Activated T-helper 1 cell treated with anti-CD3 and anti-CD28 coated beads, Interleukin-2, amount 50 U/mL, for 16 hours (primary cell): Measurements from ENCODE around the gene ZNF777.
"Not testable (repeated sequence)": the region's sequence is repeated elsewhere in the genome, so short reads cannot be mapped to it uniquely, and the experiment has no call there.

Experiments
- DNase-seq, 2 donors: peaks; one replicate each; pipeline ENCODE4 v3.0.0-alpha.2; 2020; ENCODE audit warnings: low read depth in 1 of 2, low spot score in 1 of 2

The ZNF777 gene

GRCh38 chr7:149460493-149461277, at the start of gene ZNF777:
TSS of gene ZNF777 (minus strand) at chr7:149461062. CDS start at chr7:149456022, 5,040 bp downstream.
- DNase-seq = peak; percentile 63 to 73

GRCh38 chr7:149510248-149510647, 49.4 kb upstream of the ZNF777 start:
- no peak for DNase-seq

- no peak for DNase-seq
Observed at GRCh38 chr7:149509774-149510173, 48.9 kb upstream of the ZNF777 start.

GRCh38 chr7:149505551-149505950, 44.7 kb upstream of the ZNF777 start:
- DNase-seq = no peak

- DNase-seq = no peak
Observed at GRCh38 chr7:149501651-149502050, 40.8 kb upstream of the ZNF777 start.

GRCh38 chr7:149500910-149501309, 40.0 kb upstream of the ZNF777 start:
- no peak for DNase-seq

GRCh38 chr7:149500201-149500600, 39.3 kb upstream of the ZNF777 start:
- DNase-seq = no peak

- no peak for DNase-seq
Observed at GRCh38 chr7:149498811-149499210, 37.9 kb upstream of the ZNF777 start.

GRCh38 chr7:149497467-149498261, 36.8 kb upstream of the ZNF777 start, which contains the start of gene ZNF746:
TSS of gene ZNF746 (minus strand) at chr7:149497809. CDS start at chr7:149497536, 273 bp downstream.
- peak; percentile 48 to 71 for DNase-seq

- peak; percentile 33 to 39 for DNase-seq
Observed at GRCh38 chr7:149496642-149497391, 36.0 kb upstream of the ZNF777 start.

GRCh38 chr7:149495785-149496641, 35.2 kb upstream of the ZNF777 start:
- no peak for DNase-seq

GRCh38 chr7:149494738-149495368, 34.0 kb upstream of the ZNF777 start:
- DNase-seq = no peak

GRCh38 chr7:149493975-149494374, 33.1 kb upstream of the ZNF777 start:
- not testable (repeated sequence) for DNase-seq

GRCh38 chr7:149493366-149493765, 32.5 kb upstream of the ZNF777 start:
- DNase-seq = no peak

- no peak for DNase-seq
Observed at GRCh38 chr7:149490083-149490760, 29.4 kb upstream of the ZNF777 start.

- no peak for DNase-seq
Observed at GRCh38 chr7:149489391-149490024, 28.6 kb upstream of the ZNF777 start.

- DNase-seq = no peak
Observed at GRCh38 chr7:149479568-149479967, 18.7 kb upstream of the ZNF777 start.

GRCh38 chr7:149478754-149479153, 17.9 kb upstream of the ZNF777 start:
- DNase-seq = no peak
